ENCODE results near the gene INAFM2. TPM values are rescaled to one million over a fixed set of nuclear protein-coding genes. Genes with fewer than 3 reads are reported as not detected.

INAFM2 gene
- total and polyA plus RNA-seq, 2 donors (not counting 3 experiments of a cell fraction or from before 2014, with no cell fraction given): 10.4 to 24.1 TPM

DNA sequence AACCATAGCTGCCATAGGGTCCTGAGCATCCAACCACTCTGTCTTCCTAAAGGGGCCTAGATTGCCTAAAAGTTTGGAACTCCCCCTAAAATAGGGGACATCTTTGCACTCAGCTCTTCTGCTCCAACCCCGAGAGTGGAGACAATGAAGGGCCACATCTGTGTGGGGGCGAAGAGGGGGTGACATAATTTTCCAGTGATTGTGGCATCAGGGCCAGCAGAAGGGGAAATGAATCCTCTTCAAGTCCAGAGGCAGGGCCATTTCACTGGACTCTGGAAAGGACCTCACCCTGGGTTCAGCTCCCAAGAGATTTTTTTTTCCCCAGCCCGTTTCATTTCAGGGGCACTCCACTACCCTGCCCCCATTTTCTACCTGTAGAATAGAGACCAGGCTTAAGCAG lies 36.0 kb upstream of the INAFM2 start:
- H3K9me1 ChIP-seq (replicated peaks; ENCODE audit: control insufficient read depth, extremely low read depth, insufficient read depth, low read length): no peaks in the 10 kb centered on the region
- H3K9me3 ChIP-seq (replicated peaks; ENCODE audit: control insufficient read depth, insufficient read depth, low read length): no peaks in the 10 kb centered on the region
- H3K4me2 ChIP-seq (ENCODE audit: insufficient read depth, low read length): no peak overlapping the region
- POLR2A ChIA-PET: no interaction called here
- DNase-seq (ENCODE audit: low read depth, low spot score) (no peak), FAIRE-seq (no peak)
- BruUV-seq (replicated peaks): no TSS peak
- no peaks in the 10 kb centered on the region for H3K79me2 ChIP-seq (ENCODE audit: control insufficient read depth, insufficient read depth, low read length)
- no peak overlapping the region for H2AFZ ChIP-seq (ENCODE audit: low read depth, low read length)
- H4K20me1 ChIP-seq (replicated peaks; ENCODE audit: control insufficient read depth, extremely low read depth, insufficient read depth, low read length): no peaks in the 10 kb centered on the region
- peaks cover 18 to 22% of the 10 kb centered on the region in 2 experiments for H3K27me3 ChIP-seq (ENCODE audit: control insufficient read depth in 2 of 2, insufficient read depth in 2 of 2, low read length in 2 of 2)
- H3K4me3 ChIP-seq (replicated peaks in 1 of 3; ENCODE audit: insufficient read depth in 1 of 3, low read depth in 1 of 3, low read length in 3 of 3): no peak overlapping the region
- TF ChIP-seq MAX (IDR thresholded peaks at IDR 0.05; ENCODE audit: insufficient read depth, insufficient read length): no peak
- TF ChIP-seq MYC (IDR thresholded peaks at IDR 0.05; ENCODE audit: low read depth, low read length): no peak
- TF ChIP-seq GATA2 (IDR thresholded peaks at IDR 0.05; ENCODE audit: insufficient read depth, insufficient read length, low read depth, low read length): no peak
- TF ChIP-seq FOS (IDR thresholded peaks at IDR 0.05; ENCODE audit: borderline replicate concordance, insufficient read depth, low read length): no peak
- TF ChIP-seq, protein P1, sequence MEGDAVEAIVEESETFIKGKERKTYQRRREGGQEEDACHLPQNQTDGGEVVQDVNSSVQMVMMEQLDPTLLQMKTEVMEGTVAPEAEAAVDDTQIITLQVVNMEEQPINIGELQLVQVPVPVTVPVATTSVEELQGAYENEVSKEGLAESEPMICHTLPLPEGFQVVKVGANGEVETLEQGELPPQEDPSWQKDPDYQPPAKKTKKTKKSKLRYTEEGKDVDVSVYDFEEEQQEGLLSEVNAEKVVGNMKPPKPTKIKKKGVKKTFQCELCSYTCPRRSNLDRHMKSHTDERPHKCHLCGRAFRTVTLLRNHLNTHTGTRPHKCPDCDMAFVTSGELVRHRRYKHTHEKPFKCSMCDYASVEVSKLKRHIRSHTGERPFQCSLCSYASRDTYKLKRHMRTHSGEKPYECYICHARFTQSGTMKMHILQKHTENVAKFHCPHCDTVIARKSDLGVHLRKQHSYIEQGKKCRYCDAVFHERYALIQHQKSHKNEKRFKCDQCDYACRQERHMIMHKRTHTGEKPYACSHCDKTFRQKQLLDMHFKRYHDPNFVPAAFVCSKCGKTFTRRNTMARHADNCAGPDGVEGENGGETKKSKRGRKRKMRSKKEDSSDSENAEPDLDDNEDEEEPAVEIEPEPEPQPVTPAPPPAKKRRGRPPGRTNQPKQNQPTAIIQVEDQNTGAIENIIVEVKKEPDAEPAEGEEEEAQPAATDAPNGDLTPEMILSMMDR (IDR thresholded peaks at IDR 0.05; ENCODE audit: extremely low read depth in 1 of 2, insufficient read depth in 1 of 2, low read depth in 1 of 2, low read length in 2 of 2): no peak
- TF ChIP-seq JUN (IDR thresholded peaks at IDR 0.05; ENCODE audit: borderline replicate concordance, insufficient read depth, insufficient read length, low read depth): no peak
- TF ChIP-seq POLR2AphosphoS5 (IDR thresholded peaks at IDR 0.05; ENCODE audit: insufficient read depth, low read depth, low read length): no peak
- no peak for TF ChIP-seq EZH2 (IDR thresholded peaks at IDR 0.05; ENCODE audit: borderline replicate concordance, low read depth, low read length, severe bottlenecking)
- no peak for TF ChIP-seq POLR2A (IDR thresholded peaks at IDR 0.05; ENCODE audit: low read depth, low read length)
- H3K9ac ChIP-seq (replicated peaks; ENCODE audit: extremely low read depth, insufficient read depth, low read length): no peak overlapping the region
- intact Hi-C loops (cut with micrococcal nuclease) (no loop called here), dilution Hi-C loops (cut with MboI; ENCODE audit: extremely low pct_ligation_motif_present, low sequenced_read_pairs) (no loop called here)
- CTCF ChIA-PET: interaction anchor here (1.2 to 7.5 kb wide), 3 partner anchors 8 to 24 kb away, joined by 6 to 77 read pairs (median 8); no protein-coding TSS in a partner anchor
- H3K4me1 ChIP-seq (ENCODE audit: control insufficient read depth, extremely low read depth, insufficient read depth, low read length): peaks cover 8% of the 10 kb centered on the region
- H3K27ac ChIP-seq (ENCODE audit: insufficient read depth, low read depth, low read length): no peak overlapping the region
- H3K36me3 ChIP-seq (ENCODE audit: control insufficient read depth in 2 of 2, extremely low read depth in 1 of 2, insufficient read depth in 2 of 2, low read length in 2 of 2): no peaks in the 10 kb centered on the region
